Erythroblast (primary cell): ENCODE measurements around the gene VAV3.

Experiments used
- GATA1 ChIP-seq: IDR thresholded peaks from 2 replicates; pipeline ENCODE4 v1.6.1; 2011; ENCODE audit warnings: low read depth, mild to moderate bottlenecking, control low read depth, low read length, moderate library complexity
- POLR2A ChIP-seq: IDR thresholded peaks from 2 replicates; pipeline ENCODE4 v1.6.1; 2011; ENCODE audit warnings: mild to moderate bottlenecking, low read length

- TF ChIP-seq POLR2A (no peak), GATA1 (no peak)
Measured at GRCh38 chr1:107748531-107748930, 216.4 kb downstream of the VAV3 start.
